GM12878 (cell line): ENCODE results near the gene NAV2. TPM values are rescaled to one million over a fixed set of nuclear protein-coding genes. Genes with fewer than 3 reads are reported as not detected.

Experiments
- ATAC-seq: fragments of 200-7000 bp; cut with Tn5 transposase; 3 replicates; pipeline ENCODE4 v1.9.1; 2020; ENCODE audit warnings: mild to moderate bottlenecking, moderate library complexity
- BruUV-seq: library from RNA; stranded (reverse); fragments of 400-500 nt; replicated peaks from 2 replicates; lab custom pipeline; 2021; lab: Mats Ljungman, UMichigan
- CTCF ChIA-PET: fragments of 300-600 bp; sonication (Branson Sonifier 250); formaldehyde crosslinking; extraction: SDS; loops from one replicate; lab custom pipeline; 2021; ENCODE audit warnings: inconsistent platforms; lab: Yijun Ruan, JAX
- POLR2A ChIA-PET: fragments of 350-600 bp; formaldehyde crosslinking; extraction: SDS; loops from one replicate; lab custom pipeline; 2021; ENCODE audit warnings: inconsistent platforms; lab: Charles Lee
- RAD21 ChIA-PET: fragments of 300-600 bp; sonication (Branson Sonifier 250); formaldehyde crosslinking; loops from one replicate; lab custom pipeline; 2023; ENCODE audit warnings: antibody characterized with exemption; ENCODE audit not compliant: unreplicated experiment; lab: Charles Lee
- SMC1A ChIA-PET: fragments of 300-600 bp; sonication (Branson Sonifier 250); formaldehyde crosslinking; loops from one replicate; lab custom pipeline; 2023; ENCODE audit not compliant: unreplicated experiment, uncharacterized antibody; lab: Charles Lee
- DNase-seq: peaks from one replicate; pipeline ENCODE4 v3.0.0-alpha.2; 2011; ENCODE audit warnings: low read depth, low spot score
- FAIRE-seq: peaks from 3 replicates; lab custom pipeline; 2011; peaks lifted over from hg19 to GRCh38; lab: Jason Lieb, UNC
- H2AFZ ChIP-seq: 2 replicates; pipeline ENCODE4 v1.6.0; 2011; ENCODE audit warnings: low read depth, low read length, control low read depth; ENCODE audit not compliant: control insufficient read depth
- H3K27ac ChIP-seq: 2 replicates; pipeline ENCODE4 v1.5.1; 2011; ENCODE audit warnings: control low read depth; ENCODE audit not compliant: control insufficient read depth, insufficient read depth
- H3K27me3 ChIP-seq, 2 experiments: replicated peaks in 1 of 2; 2 replicates each; pipeline versions ENCODE4 v1.6.0 to v1.6.1; 2011; ENCODE audit warnings: low read length in 1 of 2; ENCODE audit not compliant: control insufficient read depth in 2 of 2, insufficient read depth in 2 of 2
- H3K36me3 ChIP-seq, 2 experiments: 2 replicates each; pipeline ENCODE4 v1.5.1; 2011; ENCODE audit warnings: low read length in 1 of 2; ENCODE audit not compliant: control insufficient read depth in 2 of 2, insufficient read depth in 2 of 2
- H3K4me1 ChIP-seq: 2 replicates; pipeline ENCODE4 v1.6.1; 2011; ENCODE audit warnings: mild to moderate bottlenecking, low read length, moderate library complexity, mixed read lengths; ENCODE audit not compliant: control insufficient read depth, insufficient read depth
- H3K4me2 ChIP-seq: 2 replicates; pipeline ENCODE4 v1.6.0; 2011; ENCODE audit warnings: control low read depth; ENCODE audit not compliant: control insufficient read depth, insufficient read depth
- H3K4me3 ChIP-seq: fragments of 200-600 bp; sonication (generic); 2 replicates; pipeline ENCODE4 v1.5.1; 2016
- H3K79me2 ChIP-seq: 2 replicates; pipeline ENCODE4 v1.6.0; 2011; ENCODE audit warnings: low read length; ENCODE audit not compliant: control insufficient read depth, insufficient read depth
- H3K9ac ChIP-seq: 2 replicates; pipeline ENCODE4 v1.8.0; 2011; ENCODE audit warnings: low read length, control low read depth, mixed read lengths; ENCODE audit not compliant: control insufficient read depth, insufficient read depth
- H3K9me3 ChIP-seq: replicated peaks from 3 replicates; pipeline ENCODE4 v1.5.1; 2011; ENCODE audit warnings: mild to moderate bottlenecking, low read length; ENCODE audit not compliant: control insufficient read depth, insufficient read depth
- H4K20me1 ChIP-seq: 2 replicates; pipeline ENCODE4 v1.6.0; 2011; ENCODE audit not compliant: control insufficient read depth, insufficient read depth
- CHD1 ChIP-seq: IDR thresholded peaks from 2 replicates; pipeline ENCODE4 v1.6.1; 2012; ENCODE audit warnings: low read depth, low read length, improper control_type of control experiment
- GABPA ChIP-seq: IDR thresholded peaks from 2 replicates; pipeline ENCODE4 v1.6.1; 2014; ENCODE audit warnings: antibody characterized with exemption, low read depth, mild to moderate bottlenecking, inconsistent platforms
- HDGF ChIP-seq: fragments of 450-650 bp; IDR thresholded peaks from 2 replicates; pipeline ENCODE4 v1.6.1; 2016; ENCODE audit warnings: antibody characterized with exemption
- IRF4 ChIP-seq: IDR thresholded peaks from 2 replicates; pipeline ENCODE4 v1.6.1; 2011; ENCODE audit warnings: low read depth, low read length
- MXI1 ChIP-seq: fragments of 150-350 bp; IDR thresholded peaks from 2 replicates; pipeline ENCODE4 v1.6.1; 2011; ENCODE audit warnings: low read depth, mild to moderate bottlenecking, inconsistent platforms, low read length, improper control_type of control experiment
- PAX5 ChIP-seq: IDR thresholded peaks from 2 replicates; pipeline ENCODE4 v1.6.1; 2011; ENCODE audit warnings: low read depth, low read length, borderline replicate concordance
- POLR2A ChIP-seq: IDR thresholded peaks from 2 replicates; pipeline ENCODE4 v1.6.1; 2011; ENCODE audit warnings: low read depth, mild to moderate bottlenecking, low read length
- RAD51 ChIP-seq: fragments of 450-650 bp; IDR thresholded peaks from 2 replicates; pipeline ENCODE4 v1.6.1; 2016; ENCODE audit warnings: moderate library complexity, mild to moderate bottlenecking, inconsistent platforms
- SMARCA5 ChIP-seq: fragments of 450-650 bp; IDR thresholded peaks from 2 replicates; pipeline ENCODE4 v1.6.1; 2017; ENCODE audit warnings: mild to moderate bottlenecking
- TCF3 ChIP-seq: IDR thresholded peaks from 2 replicates; pipeline ENCODE4 v1.6.1; 2012; ENCODE audit warnings: low read depth, mild to moderate bottlenecking, low read length, borderline replicate concordance; ENCODE audit not compliant: insufficient read depth
- ZNF24 ChIP-seq: fragments of 450-650 bp; IDR thresholded peaks from 2 replicates; pipeline ENCODE4 v1.6.1; 2017; ENCODE audit warnings: antibody characterized with exemption, mild to moderate bottlenecking
- ZNF274 ChIP-seq: IDR thresholded peaks from one replicate; pipeline ENCODE4 v1.8.0; 2011; ENCODE audit not compliant: insufficient read length, insufficient read depth
- WGBS: methylation state at CpG from one replicate; pipeline ENCODE4 v1.1.6; 2016; ENCODE audit warnings: low lambda C conversion rate; ENCODE audit not compliant: insufficient replicate concordance, insufficient coverage; ENCODE audit errors: missing lambda C conversion rate; 5-methylcytosine and 5-hydroxymethylcytosine counted together
- in situ Hi-C: fragments of 300-500 bp; cut with MboI; formaldehyde crosslinking; loops from 9 replicates; pipeline ENCODE4 v1.14.3; 2018; ENCODE audit warnings: mixed read lengths
- intact Hi-C: fragments of 100-400 bp; cut with micrococcal nuclease; formaldehyde crosslinking; loops from one replicate; pipeline ENCODE4 v1.14.2; 2022; ENCODE audit not compliant: unreplicated experiment
- polyA plus RNA-seq, 11 experiments: library from polyadenylated mRNA; depleted of rRNA in 4 of 11; unstranded in 6 of 11; stranded (reverse) in 5 of 11; fragments of >200 nt; fragmentation: Nextera tagmentation in 4 of 11; fragmentation: Illumina TruSeq in 1 of 11; extraction: Ambion mirVana in 4 of 11; extraction: Trizol in 1 of 11; gene quantifications; 1 replicate in 1 of 11; 2 replicates in 10 of 11; pipeline versions ENCODE4 v1.2.1 to v1.2.3, GENCODE V29; 2011 to 2016; ENCODE audit warnings: inconsistent platforms in 2 of 11, missing spikeins in 2 of 11, low read depth in 1 of 11
- total RNA-seq, 4 experiments: library from RNA; depleted of rRNA in 3 of 4; stranded (reverse); fragments of >200 nt in 3 of 4; fragmentation: Illumina TruSeq in 1 of 4; extraction: Trizol in 1 of 4; gene quantifications; 2 replicates each; pipeline versions ENCODE4 v1.2.1 to v1.2.3, GENCODE V29; 2013 to 2021
- TF ChIP-seq, protein P1 (sequence below): fragments of 450-650 bp; IDR thresholded peaks from 2 replicates; pipeline ENCODE4 v1.6.1; 2017; ENCODE audit warnings: low read depth, mild to moderate bottlenecking, moderate library complexity

NAV2 gene
- total and polyA plus RNA-seq, 10 of the 15 experiments (the other 5 are each of a cell fraction or from before 2014, with no cell fraction given): 0.35 to 6.1 (median 1.1) TPM

- whole genome bisulfite sequencing: 30% methylated on average over 4 of the region's 4 CpGs
- no TSS peak for BruUV-seq
- TF ChIP-seq HDGF (no peak), ZNF274 (no peak), MXI1 (no peak), GABPA (no peak), RAD51 (no peak), ZNF24 (no peak), POLR2A (no peak), SMARCA5 (no peak), TCF3 (no peak), CHD1 (no peak), IRF4 (no peak), PAX5 (no peak)
- TF ChIP-seq, protein P1, sequence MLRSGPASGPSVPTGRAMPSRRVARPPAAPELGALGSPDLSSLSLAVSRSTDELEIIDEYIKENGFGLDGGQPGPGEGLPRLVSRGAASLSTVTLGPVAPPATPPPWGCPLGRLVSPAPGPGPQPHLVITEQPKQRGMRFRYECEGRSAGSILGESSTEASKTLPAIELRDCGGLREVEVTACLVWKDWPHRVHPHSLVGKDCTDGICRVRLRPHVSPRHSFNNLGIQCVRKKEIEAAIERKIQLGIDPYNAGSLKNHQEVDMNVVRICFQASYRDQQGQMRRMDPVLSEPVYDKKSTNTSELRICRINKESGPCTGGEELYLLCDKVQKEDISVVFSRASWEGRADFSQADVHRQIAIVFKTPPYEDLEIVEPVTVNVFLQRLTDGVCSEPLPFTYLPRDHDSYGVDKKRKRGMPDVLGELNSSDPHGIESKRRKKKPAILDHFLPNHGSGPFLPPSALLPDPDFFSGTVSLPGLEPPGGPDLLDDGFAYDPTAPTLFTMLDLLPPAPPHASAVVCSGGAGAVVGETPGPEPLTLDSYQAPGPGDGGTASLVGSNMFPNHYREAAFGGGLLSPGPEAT: no peak
- ATAC-seq (no peak), DNase-seq (no peak), FAIRE-seq (no peak)
- POLR2A ChIA-PET: interaction anchor here (1.6 kb wide), 1 partner anchor 10 kb away, joined by 9 read pairs; no protein-coding TSS in a partner anchor
- H2AFZ ChIP-seq: no peak overlapping the region
- H3K9ac ChIP-seq: no peak overlapping the region
- RAD21 ChIA-PET: interaction anchor here (1.6 to 2.3 kb wide), 2 partner anchors 11 to 88 kb away, joined by 3 to 8 read pairs; no protein-coding TSS in a partner anchor
- H3K27me3 ChIP-seq: no peaks in the 10 kb centered on the region
- H3K36me3 ChIP-seq: no peaks in the 10 kb centered on the region
- no peak overlapping the region for H3K4me2 ChIP-seq
- H3K4me1 ChIP-seq: no peaks in the 10 kb centered on the region
- no peaks in the 10 kb centered on the region for H3K79me2 ChIP-seq
- H3K27ac ChIP-seq: no peak overlapping the region
- no peaks in the 10 kb centered on the region for H4K20me1 ChIP-seq
- H3K4me3 ChIP-seq: no peak overlapping the region
- intact Hi-C loops (no loop called here), in situ Hi-C loops (no loop called here)
- SMC1A ChIA-PET: interaction anchor here (1.2 to 2.4 kb wide), 3 partner anchors 10 to 23 kb away, joined by 4 to 15 read pairs (median 5); no protein-coding TSS in a partner anchor
- CTCF ChIA-PET: interaction anchor here (1.0 to 1.5 kb wide), 2 partner anchors 10 to 41 kb away, joined by 4 to 5 read pairs; no protein-coding TSS in a partner anchor
- no peaks in the 10 kb centered on the region for H3K9me3 ChIP-seq
Observed at GRCh38 chr11:19788435-19788834, 75.8 kb downstream of the NAV2 start.
